Astrocyte (in vitro differentiated cells and primary cell): ENCODE results near the gene TMPRSS3. TPM values are rescaled to one million over a fixed set of nuclear protein-coding genes. Genes with fewer than 3 reads are reported as not detected.

Experiments
- DNase-seq: peaks from one replicate; pipeline ENCODE4 v3.0.0-alpha.2; 2010; ENCODE audit warnings: low read depth
- FAIRE-seq: peaks from 2 replicates; lab custom pipeline; 2011; peaks lifted over from hg19 to GRCh38; lab: Jason Lieb, UNC
- H2AFZ ChIP-seq: 2 replicates; pipeline ENCODE4 v1.6.0; 2012; ENCODE audit warnings: low read depth, low read length, inconsistent platforms
- H3K27ac ChIP-seq: 2 replicates; pipeline ENCODE4 v1.5.1; 2011; ENCODE audit warnings: low read depth, low read length, inconsistent platforms
- H3K27me3 ChIP-seq: 2 replicates; pipeline ENCODE4 v1.6.0; 2011; ENCODE audit warnings: low read length, inconsistent platforms; ENCODE audit not compliant: insufficient read depth
- H3K36me3 ChIP-seq: 2 replicates; pipeline ENCODE4 v1.5.1; 2011; ENCODE audit warnings: low read length, inconsistent platforms; ENCODE audit not compliant: insufficient read depth
- H3K4me1 ChIP-seq: 2 replicates; pipeline ENCODE4 v1.5.1; 2011; ENCODE audit warnings: low read length, inconsistent platforms; ENCODE audit not compliant: insufficient read depth
- H3K4me2 ChIP-seq: 2 replicates; pipeline ENCODE4 v1.6.0; 2012; ENCODE audit warnings: low read length, inconsistent platforms
- H3K4me3 ChIP-seq: 2 replicates; pipeline ENCODE4 v1.5.1; 2011; ENCODE audit warnings: low read depth, mild to moderate bottlenecking, low read length, inconsistent platforms; ENCODE audit not compliant: insufficient read depth
- H3K79me2 ChIP-seq: 2 replicates; pipeline ENCODE4 v1.6.0; 2012; ENCODE audit warnings: mild to moderate bottlenecking, low read length, inconsistent platforms; ENCODE audit not compliant: insufficient read depth
- H3K9ac ChIP-seq: 2 replicates; pipeline ENCODE4 v1.6.0; 2012; ENCODE audit warnings: mild to moderate bottlenecking, low read length, inconsistent platforms
- H3K9me3 ChIP-seq: 2 replicates; pipeline ENCODE4 v1.5.1; 2012; ENCODE audit warnings: low read depth, mild to moderate bottlenecking, low read length, inconsistent platforms; ENCODE audit not compliant: insufficient read depth
- H4K20me1 ChIP-seq: 2 replicates; pipeline ENCODE4 v1.6.0; 2012; ENCODE audit warnings: low read length, inconsistent platforms; ENCODE audit not compliant: insufficient read depth
- H3K27ac Mint-ChIP-seq: one replicate; pipeline ENCODE4 v1.8.0; 2021; ENCODE audit warnings: mild to moderate bottlenecking, mixed read lengths; ENCODE audit not compliant: unreplicated experiment
- H3K27me3 Mint-ChIP-seq: one replicate; pipeline ENCODE4 v1.8.0; 2021; ENCODE audit warnings: low read depth, mixed read lengths; ENCODE audit not compliant: unreplicated experiment
- H3K36me3 Mint-ChIP-seq: one replicate; pipeline ENCODE4 v1.8.0; 2021; ENCODE audit warnings: low read depth, mixed read lengths; ENCODE audit not compliant: unreplicated experiment
- H3K4me1 Mint-ChIP-seq: one replicate; pipeline ENCODE4 v1.8.0; 2021; ENCODE audit warnings: low read depth, mixed read lengths; ENCODE audit not compliant: unreplicated experiment
- H3K4me3 Mint-ChIP-seq: one replicate; pipeline ENCODE4 v1.8.0; 2021; ENCODE audit warnings: mild to moderate bottlenecking, moderate library complexity, mixed read lengths; ENCODE audit not compliant: unreplicated experiment
- H3K9me3 Mint-ChIP-seq: one replicate; pipeline ENCODE4 v1.8.0; 2021; ENCODE audit warnings: mild to moderate bottlenecking, mixed read lengths; ENCODE audit not compliant: unreplicated experiment
- CTCF ChIP-seq: IDR thresholded peaks from 2 replicates; pipeline ENCODE4 v1.5.1; 2011; ENCODE audit warnings: low read depth, mild to moderate bottlenecking, inconsistent platforms, low read length, moderate library complexity; ENCODE audit not compliant: insufficient read depth
- EZH2 ChIP-seq: IDR thresholded peaks from 2 replicates; pipeline ENCODE4 v1.6.1; 2012; ENCODE audit warnings: mild to moderate bottlenecking, low read length, inconsistent platforms; ENCODE audit not compliant: insufficient read depth
- total RNA-seq: library from RNA; stranded (reverse); gene quantifications from 2 replicates; pipeline ENCODE4 v1.2.1, GENCODE V29; 2021

Gene TMPRSS3
- total RNA-seq, 1 donor from 2014 or later: not detected

- no peak overlapping the region for H3K27ac Mint-ChIP-seq
- no peak for FAIRE-seq
Observed at GRCh38 chr21:42370894-42371654, 24.8 kb downstream of the TMPRSS3 start.

DNA sequence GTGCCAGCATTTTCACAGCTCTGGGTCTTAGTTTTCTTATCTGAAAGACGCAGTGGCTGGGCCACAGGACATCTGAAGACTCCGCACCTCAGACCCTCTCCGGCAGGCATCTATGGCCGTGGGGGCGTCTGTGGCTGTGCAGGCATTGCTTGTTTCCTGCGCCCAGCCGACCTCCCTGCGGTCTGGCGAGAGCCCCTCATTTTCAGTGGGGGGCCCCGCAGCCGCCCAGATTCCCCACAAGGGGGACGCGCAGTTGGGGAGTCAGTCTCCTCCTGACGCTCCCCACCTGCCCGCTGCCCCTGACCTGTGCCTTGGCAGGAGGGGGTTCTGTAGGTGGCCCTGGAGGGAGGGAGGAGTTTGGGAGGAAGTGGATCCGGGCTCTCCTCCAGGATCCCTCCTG is 26.0 kb downstream of the TMPRSS3 start:
- DNase-seq: no peak

More at GRCh38 chr21:42370894-42371654, 24.8 kb downstream of the TMPRSS3 start:
- DNase-seq: no peak
- H3K27me3 Mint-ChIP-seq: peaks cover 46% of the 10 kb centered on the region
- TF ChIP-seq EZH2 (no peak), CTCF (no peak)
- Histone ChIP-seq H4K20me1 (no peaks in the 10 kb centered on the region), H3K9ac (no peak overlapping the region), H3K27me3 (no peaks in the 10 kb centered on the region), H3K27ac (no peak overlapping the region), H3K36me3 (no peaks in the 10 kb centered on the region), H3K79me2 (no peaks in the 10 kb centered on the region), H3K4me3 (no peak overlapping the region), H2AFZ (no peak overlapping the region), H3K4me2 (no peak overlapping the region), H3K4me1 (no peaks in the 10 kb centered on the region), H3K9me3 (no peaks in the 10 kb centered on the region)
- H3K9me3 Mint-ChIP-seq: peaks cover 2% of the 10 kb centered on the region
- H3K4me3 Mint-ChIP-seq: no peak overlapping the region
- no peaks in the 10 kb centered on the region for H3K4me1 Mint-ChIP-seq
- H3K36me3 Mint-ChIP-seq: no peaks in the 10 kb centered on the region

More for the DNA sequence above, 26.0 kb downstream of the TMPRSS3 start:
- no peak overlapping the region for H3K4me2 ChIP-seq
- no peak overlapping the region for H3K9ac ChIP-seq
- H3K27me3 ChIP-seq: no peaks in the 10 kb centered on the region
- H3K4me1 Mint-ChIP-seq: no peaks in the 10 kb centered on the region
- H3K36me3 ChIP-seq: no peaks in the 10 kb centered on the region
- TF ChIP-seq EZH2: no peak
- no peak for TF ChIP-seq CTCF
- H3K4me1 ChIP-seq: no peaks in the 10 kb centered on the region
- no peak overlapping the region for H2AFZ ChIP-seq
- H3K27ac ChIP-seq: no peak overlapping the region
- no peaks in the 10 kb centered on the region for H3K79me2 ChIP-seq
- no peak overlapping the region for H3K4me3 Mint-ChIP-seq
- H4K20me1 ChIP-seq: no peaks in the 10 kb centered on the region
- no peak for FAIRE-seq
- no peaks in the 10 kb centered on the region for H3K36me3 Mint-ChIP-seq
- peaks cover 2% of the 10 kb centered on the region for H3K9me3 Mint-ChIP-seq
- H3K9me3 ChIP-seq: no peaks in the 10 kb centered on the region
- H3K27me3 Mint-ChIP-seq: peaks cover 43% of the 10 kb centered on the region
- no peak overlapping the region for H3K27ac Mint-ChIP-seq
- no peak overlapping the region for H3K4me3 ChIP-seq
